Endothelial cell of umbilical vein (primary cell): ENCODE measurements around the gene PIEZO2.

Experiments
- CTCF ChIP-seq, 2 donors: IDR thresholded peaks; 1 replicate in 1 of 2; 2 replicates in 1 of 2; pipeline ENCODE4 v1.5.1; 2011; ENCODE audit warnings: low read length in 2 of 2, mild to moderate bottlenecking in 2 of 2, moderate library complexity in 2 of 2, control low read depth in 1 of 2, inconsistent platforms in 1 of 2, low read depth in 1 of 2; ENCODE audit not compliant: insufficient read depth in 1 of 2; ENCODE audit errors: extremely low read depth in 1 of 2
- EZH2 ChIP-seq: IDR thresholded peaks from 2 replicates; pipeline ENCODE4 v1.6.1; 2012; ENCODE audit warnings: borderline replicate concordance, low read depth, mild to moderate bottlenecking, moderate library complexity, low read length, inconsistent platforms; ENCODE audit not compliant: severe bottlenecking
- FOS ChIP-seq: IDR thresholded peaks from 2 replicates; pipeline ENCODE4 v1.6.1; 2011; ENCODE audit warnings: mild to moderate bottlenecking, low read length, moderate library complexity, borderline replicate concordance; ENCODE audit not compliant: insufficient read depth
- GATA2 ChIP-seq: IDR thresholded peaks from 2 replicates; pipeline ENCODE4 v1.7.0; 2011; ENCODE audit warnings: low read depth, mild to moderate bottlenecking, moderate library complexity, mixed read lengths, low read length; ENCODE audit not compliant: insufficient read length, insufficient read depth
- JUN ChIP-seq: IDR thresholded peaks from 2 replicates; pipeline ENCODE4 v1.6.1; 2011; ENCODE audit warnings: borderline replicate concordance, low read depth; ENCODE audit not compliant: insufficient read length, insufficient read depth
- MYC ChIP-seq: IDR thresholded peaks from one replicate; pipeline ENCODE4 v1.6.1; 2011; ENCODE audit warnings: mild to moderate bottlenecking, low read depth, low read length
- POLR2A ChIP-seq: IDR thresholded peaks from 2 replicates; pipeline ENCODE4 v1.6.1; 2012; ENCODE audit warnings: low read depth, mild to moderate bottlenecking, control low read depth, low read length
- POLR2AphosphoS5 ChIP-seq: IDR thresholded peaks from 2 replicates; pipeline ENCODE4 v1.6.1; 2012; ENCODE audit warnings: low read depth, mild to moderate bottlenecking, control low read depth, low read length, moderate library complexity; ENCODE audit not compliant: insufficient read depth
- TF ChIP-seq, protein P1 (sequence below): IDR thresholded peaks from 2 replicates; pipeline ENCODE4 v1.6.1; 2011; ENCODE audit not compliant: insufficient read depth, insufficient read length

- TF ChIP-seq CTCF (IDR thresholded peaks at IDR 0.05; ENCODE audit: extremely low read depth in 1 of 2, insufficient read depth in 1 of 2, low read depth in 1 of 2, low read length in 2 of 2) = no peak
- no peak for TF ChIP-seq EZH2
- no peak for TF ChIP-seq GATA2
- no peak for TF ChIP-seq POLR2AphosphoS5
- no peak for TF ChIP-seq POLR2A
- TF ChIP-seq MYC = no peak
- TF ChIP-seq, protein P1, sequence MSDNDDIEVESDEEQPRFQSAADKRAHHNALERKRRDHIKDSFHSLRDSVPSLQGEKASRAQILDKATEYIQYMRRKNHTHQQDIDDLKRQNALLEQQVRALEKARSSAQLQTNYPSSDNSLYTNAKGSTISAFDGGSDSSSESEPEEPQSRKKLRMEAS = no peak
- TF ChIP-seq FOS = no peak
- no peak for TF ChIP-seq JUN
These were observed 14.4 kb downstream of the PIEZO2 start for GRCh38 chr18:11134940-11135339.
